AG04449 (cell line): Measurements from ENCODE around the gene CIBAR2.

ENCODE experiments used
- CTCF ChIA-PET: fragments of 350-600 bp; formaldehyde crosslinking; extraction: SDS; loops from one replicate; lab custom pipeline; 2021; ENCODE audit warnings: antibody characterized with exemption; lab: Yijun Ruan, JAX
- POLR2A ChIA-PET: fragments of 400-600, 350-600 bp; formaldehyde crosslinking; extraction: SDS; loops from one replicate; lab custom pipeline; 2020; ENCODE audit warnings: antibody characterized with exemption, inconsistent platforms; lab: Yijun Ruan, JAX
- DNase-seq: peaks from one replicate; pipeline ENCODE4 v3.0.0-alpha.2; 2010; ENCODE audit warnings: low read depth, low spot score
- H3K4me3 ChIP-seq: 2 replicates; pipeline ENCODE4 v1.5.1; 2011; ENCODE audit warnings: low read depth, mild to moderate bottlenecking, control low read depth, low read length
- CTCF ChIP-seq: IDR thresholded peaks from one replicate; pipeline ENCODE4 v1.5.1; 2011; ENCODE audit warnings: mild to moderate bottlenecking, moderate library complexity, low read length, control low read depth, inconsistent platforms; ENCODE audit not compliant: insufficient read depth; ENCODE audit errors: missing control alignments

The CIBAR2 gene

GRCh38 chr16:85120006-85120340 lies 7.7 kb upstream of the CIBAR2 start:
- no peak for DNase-seq
- TF ChIP-seq CTCF = no peak
- no peak overlapping the region for H3K4me3 ChIP-seq
- CTCF ChIA-PET = interaction anchor here (1.0 to 2.6 kb wide), 6 partner anchors 10 to 491 kb away, joined by 3 to 11 read pairs (median 4); no protein-coding TSS in a partner anchor
- POLR2A ChIA-PET = no interaction called here

- no peak overlapping the region for H3K4me3 ChIP-seq
- CTCF ChIA-PET = interaction anchor here (2.1 kb wide), 1 partner anchor 135 kb away, joined by 6 read pairs; no protein-coding TSS in a partner anchor
- TF ChIP-seq CTCF = no peak
- POLR2A ChIA-PET = no interaction called here
- DNase-seq = no peak
These were observed 5.1 kb upstream of the CIBAR2 start for GRCh38 chr16:85117418-85117817.

GRCh38 chr16:85114909-85115567 lies 2.8 kb upstream of the CIBAR2 start:
- H3K4me3 ChIP-seq = no peak overlapping the region
- no peak for DNase-seq
- ChIA-PET POLR2A (interaction anchor here (0.6 kb wide), 2 partner anchors 172 to 422 kb away, joined by 3 read pairs; no protein-coding TSS in a partner anchor), CTCF (interaction anchor here (0.5 to 4.6 kb wide), 100 partner anchors 10 to 604 kb away, joined by 3 to 63 read pairs (median 5); no protein-coding TSS in a partner anchor)
- TF ChIP-seq CTCF = peak; percentile 99

GRCh38 chr16:85113913-85114312 lies 1.6 kb upstream of the CIBAR2 start:
- no peak overlapping the region for H3K4me3 ChIP-seq
- ChIA-PET POLR2A (no interaction called here), CTCF (interaction anchor here (0.9 to 4.6 kb wide), 25 partner anchors 9 to 602 kb away, joined by 3 to 63 read pairs (median 9); no protein-coding TSS in a partner anchor)
- DNase-seq = no peak
- no peak for TF ChIP-seq CTCF

- TF ChIP-seq CTCF = no peak
- H3K4me3 ChIP-seq = no peak overlapping the region
- DNase-seq = no peak
- ChIA-PET CTCF (interaction anchor here (0.7 to 4.6 kb wide), 13 partner anchors 10 to 503 kb away, joined by 3 to 63 read pairs (median 4); no protein-coding TSS in a partner anchor), POLR2A (no interaction called here)
These were observed 979 bp upstream of the CIBAR2 start for GRCh38 chr16:85113168-85113733.

- H3K4me3 ChIP-seq = no peak overlapping the region
- no peak for DNase-seq
- CTCF ChIA-PET = interaction anchor here (4.2 kb wide), 1 partner anchor 141 kb away, joined by 52 read pairs; no protein-coding TSS in a partner anchor
- POLR2A ChIA-PET = no interaction called here
- TF ChIP-seq CTCF = no peak
These were observed 1.1 kb downstream of the CIBAR2 start for GRCh38 chr16:85111184-85111583.
